HG03066 (cell line): Measurements from ENCODE around the gene PEX16.
"Not testable (repeated sequence)": the region's sequence is repeated elsewhere in the genome, so short reads cannot be mapped to it uniquely, and the experiment has no call there.

Experiments used
- ATAC-seq: cut with Tn5 transposase; IDR thresholded peaks from one replicate; pipeline ENCODE4 v1.9.1; 2021; ENCODE audit warnings: low read depth; ENCODE audit not compliant: unreplicated experiment

The PEX16 gene

DNA sequence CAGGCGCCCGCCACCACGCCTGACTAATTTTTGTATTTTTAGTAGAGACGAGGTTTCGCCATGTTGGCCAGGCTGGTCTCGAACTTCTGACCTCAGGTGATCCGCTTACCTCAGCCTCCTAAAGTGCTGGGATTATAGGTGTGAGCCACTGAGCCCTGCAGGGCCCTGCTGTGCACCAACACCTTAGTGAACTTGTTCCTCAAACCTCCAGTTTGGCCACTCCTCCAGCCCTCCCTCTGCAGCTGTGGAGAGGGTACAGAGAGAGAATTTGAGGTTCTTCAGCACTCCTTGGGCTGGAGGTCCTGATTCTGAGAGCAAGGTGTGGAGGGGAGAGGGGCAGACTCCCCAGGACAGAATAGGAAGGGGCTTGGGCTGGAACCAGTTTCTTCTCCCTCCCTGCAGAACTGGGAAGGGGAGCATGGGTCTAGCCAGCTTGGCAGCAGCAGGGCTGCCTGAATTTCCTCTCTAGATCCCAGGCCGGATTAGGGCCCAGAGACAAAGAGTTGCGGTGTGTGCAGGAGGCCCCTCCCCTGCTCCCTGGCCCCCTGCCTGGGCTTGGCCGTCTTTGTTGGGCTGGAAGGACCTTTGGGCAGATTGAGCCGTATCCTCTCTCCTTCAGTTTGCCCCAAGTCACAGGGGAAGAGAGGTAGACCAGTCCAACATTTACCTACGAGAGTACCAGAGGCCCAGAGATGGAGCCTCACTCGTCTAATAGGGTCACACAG, 2.3 kb upstream of the PEX16 start:
- ATAC-seq, result no peak

DNA sequence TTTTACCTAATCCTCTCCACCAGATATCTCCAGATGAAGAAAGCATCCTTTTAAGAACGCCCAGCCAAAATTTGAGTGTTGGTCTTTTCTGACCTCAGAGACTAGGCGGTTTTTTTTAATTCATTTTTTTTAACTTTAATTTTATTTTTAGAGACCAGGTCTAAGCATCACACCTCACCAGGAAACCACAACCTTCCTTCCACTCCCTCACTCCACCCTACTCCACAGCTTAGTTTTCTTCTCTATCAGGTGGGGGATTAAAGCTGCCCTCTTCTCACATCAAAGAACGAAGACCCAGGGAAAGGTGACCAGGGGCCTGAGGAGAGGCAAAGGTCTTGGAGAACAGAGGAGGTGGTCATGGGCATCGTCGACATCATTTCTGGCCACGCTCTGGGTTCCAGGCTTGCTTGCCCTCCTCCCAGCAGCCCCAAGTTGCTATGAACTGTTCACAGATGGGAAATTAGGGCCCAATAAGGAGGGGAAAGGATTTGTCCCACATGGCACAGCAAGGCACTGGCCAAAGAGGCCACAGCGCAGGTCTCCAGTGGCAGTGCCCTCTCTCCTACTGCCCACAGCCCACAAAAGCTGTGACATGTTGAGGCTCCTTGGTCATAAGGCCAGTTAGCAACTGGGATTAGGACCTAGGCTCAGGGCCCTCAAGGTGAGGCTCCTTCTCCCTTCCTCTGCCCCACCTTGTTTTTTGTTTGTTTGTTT, 1.4 kb upstream of the PEX16 start:
- ATAC-seq, result no peak

DNA sequence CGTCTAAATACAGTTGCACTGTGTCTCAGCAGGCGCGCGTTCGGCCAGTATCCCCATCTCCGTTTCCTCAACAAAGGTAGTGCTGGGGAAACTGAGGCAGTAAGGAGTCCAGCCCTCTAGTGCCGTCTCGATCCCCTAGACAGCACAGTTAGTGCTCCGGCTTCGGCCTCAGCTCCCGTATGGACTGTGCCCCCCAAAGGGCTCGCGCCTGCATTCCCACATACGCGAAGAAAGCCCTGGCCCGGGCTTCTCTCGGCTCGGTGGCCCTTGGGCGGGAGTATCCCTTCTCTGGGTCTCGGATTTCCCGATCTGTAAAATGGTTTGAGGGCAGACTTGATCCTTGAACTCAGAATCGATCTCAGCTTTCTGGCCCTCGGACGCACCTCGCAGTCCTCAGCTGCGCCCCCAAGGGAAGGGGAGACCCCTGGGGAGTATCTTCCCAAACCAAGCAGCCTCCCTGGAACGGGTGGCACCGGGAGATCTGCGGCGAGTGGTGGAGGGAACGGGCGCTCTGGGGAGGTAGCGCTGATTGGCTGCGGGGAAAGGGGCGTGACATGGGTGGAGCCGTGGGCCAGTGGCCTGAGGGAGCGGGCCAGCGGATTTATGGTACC, 759 bp upstream of the PEX16 start:
- ATAC-seq, result peak; percentile 45

DNA sequence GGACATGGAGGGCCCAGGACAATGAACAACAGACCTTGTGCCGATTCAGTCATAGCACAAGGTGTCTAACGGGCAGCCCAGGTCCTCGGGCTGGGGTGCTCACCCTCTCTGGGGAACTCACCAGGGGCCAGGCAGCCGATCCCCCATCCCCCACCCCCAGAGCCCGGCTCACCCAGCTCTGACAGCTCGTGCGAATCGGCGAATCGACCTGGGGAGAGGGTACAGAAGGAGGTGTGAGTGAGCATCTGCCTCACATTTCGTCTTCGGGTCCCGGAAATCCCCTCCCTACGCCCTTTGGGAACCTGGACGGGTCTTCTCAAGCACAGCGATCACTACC, 423 bp downstream of the PEX16 start:
- ATAC-seq, result no peak

DNA sequence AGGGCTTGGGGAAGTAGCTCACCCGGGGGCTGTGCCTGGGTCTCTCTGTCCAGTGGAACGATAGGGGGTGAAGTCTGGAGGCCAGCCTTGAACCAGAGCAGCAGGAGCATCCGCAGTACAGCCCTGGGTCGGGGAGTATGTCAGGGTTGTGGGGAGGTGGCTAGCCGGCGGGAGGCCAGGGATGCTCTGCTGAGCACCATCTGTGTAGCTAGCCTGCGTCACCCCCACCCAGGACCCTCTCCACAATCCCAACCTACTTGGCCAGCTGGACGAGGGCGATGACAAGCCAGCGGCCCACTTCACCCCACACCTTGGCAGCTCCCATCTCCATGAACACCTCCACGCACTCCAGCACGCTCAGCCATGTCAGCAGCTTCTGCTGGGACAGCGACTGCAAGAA, 2.2 kb downstream of the PEX16 start:
- ATAC-seq, result no peak

DNA sequence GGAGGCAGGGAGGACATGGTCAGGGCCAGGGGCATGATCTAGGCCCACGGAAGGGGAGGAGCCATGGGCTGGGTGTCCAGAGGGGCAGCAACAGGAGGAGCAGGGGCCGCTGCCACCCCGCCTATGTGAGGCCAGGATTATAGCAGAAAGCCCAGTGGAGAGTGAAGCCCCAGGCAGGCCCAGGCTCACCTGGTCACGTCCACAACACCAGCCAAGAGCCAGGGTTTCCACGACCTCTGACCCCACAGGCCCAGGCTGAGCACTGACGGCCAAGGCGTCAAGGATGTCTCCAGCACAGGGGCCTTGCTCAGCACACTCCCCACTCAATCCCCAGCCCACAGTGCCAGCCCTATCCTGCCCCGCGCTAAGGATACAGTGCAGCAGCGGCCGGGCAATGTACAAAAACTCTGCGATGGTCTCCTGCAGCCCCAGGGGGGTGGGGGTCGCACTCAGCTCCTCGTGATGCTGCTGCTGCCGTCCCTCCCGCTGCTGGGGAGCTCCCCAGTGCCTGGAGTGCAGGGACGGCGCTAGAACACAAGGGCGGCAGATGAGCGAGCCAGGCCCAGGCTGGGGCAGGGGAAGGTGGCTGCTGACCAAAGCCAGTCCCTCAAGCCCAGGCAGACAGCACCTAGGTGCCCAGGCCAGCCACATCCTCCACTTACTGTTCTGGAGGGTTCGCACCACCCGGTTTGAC, 3.6 kb downstream of the PEX16 start:
- no peak for ATAC-seq

DNA sequence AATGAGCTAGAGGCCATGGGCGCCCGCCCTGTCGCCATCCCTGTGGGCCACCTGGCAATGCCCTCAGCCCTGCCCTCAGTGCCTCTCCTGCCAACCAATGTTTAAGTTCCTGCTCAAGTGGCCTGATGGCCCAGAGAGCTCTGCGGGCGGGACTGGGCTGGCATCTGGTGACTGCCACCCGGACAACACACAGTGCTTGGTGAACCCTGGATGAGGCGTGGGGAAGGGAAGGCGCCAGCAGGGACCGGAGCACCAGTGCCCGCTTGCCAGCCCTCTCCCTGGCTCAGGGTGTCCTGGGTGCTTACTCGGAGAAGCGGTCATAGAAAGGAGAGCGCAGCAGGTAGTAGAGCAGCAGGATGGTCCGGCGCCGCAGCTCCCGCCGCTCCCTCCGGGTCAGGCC, 4.2 kb downstream of the PEX16 start:
- ATAC-seq, result no peak

DNA sequence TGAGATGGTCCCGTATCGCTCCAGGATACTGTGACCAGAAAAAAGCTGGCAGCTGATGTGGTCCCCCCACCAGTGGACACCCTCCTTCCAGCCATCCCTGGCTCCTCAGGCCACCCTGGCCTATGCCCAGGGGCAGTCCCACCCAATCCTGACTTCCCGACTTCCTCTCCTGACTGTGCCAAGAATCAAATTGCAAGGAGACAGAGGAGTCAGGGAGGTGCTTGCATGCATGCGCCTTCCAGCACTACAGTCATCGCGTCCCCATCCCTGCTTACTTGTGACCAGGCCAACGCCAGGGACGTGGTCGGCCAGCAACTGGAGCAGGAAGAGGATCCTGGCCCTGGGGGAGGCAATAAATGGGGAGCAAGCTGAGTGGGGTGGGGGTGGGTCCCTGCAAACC, 7.1 kb downstream of the PEX16 start:
- no peak for ATAC-seq

DNA sequence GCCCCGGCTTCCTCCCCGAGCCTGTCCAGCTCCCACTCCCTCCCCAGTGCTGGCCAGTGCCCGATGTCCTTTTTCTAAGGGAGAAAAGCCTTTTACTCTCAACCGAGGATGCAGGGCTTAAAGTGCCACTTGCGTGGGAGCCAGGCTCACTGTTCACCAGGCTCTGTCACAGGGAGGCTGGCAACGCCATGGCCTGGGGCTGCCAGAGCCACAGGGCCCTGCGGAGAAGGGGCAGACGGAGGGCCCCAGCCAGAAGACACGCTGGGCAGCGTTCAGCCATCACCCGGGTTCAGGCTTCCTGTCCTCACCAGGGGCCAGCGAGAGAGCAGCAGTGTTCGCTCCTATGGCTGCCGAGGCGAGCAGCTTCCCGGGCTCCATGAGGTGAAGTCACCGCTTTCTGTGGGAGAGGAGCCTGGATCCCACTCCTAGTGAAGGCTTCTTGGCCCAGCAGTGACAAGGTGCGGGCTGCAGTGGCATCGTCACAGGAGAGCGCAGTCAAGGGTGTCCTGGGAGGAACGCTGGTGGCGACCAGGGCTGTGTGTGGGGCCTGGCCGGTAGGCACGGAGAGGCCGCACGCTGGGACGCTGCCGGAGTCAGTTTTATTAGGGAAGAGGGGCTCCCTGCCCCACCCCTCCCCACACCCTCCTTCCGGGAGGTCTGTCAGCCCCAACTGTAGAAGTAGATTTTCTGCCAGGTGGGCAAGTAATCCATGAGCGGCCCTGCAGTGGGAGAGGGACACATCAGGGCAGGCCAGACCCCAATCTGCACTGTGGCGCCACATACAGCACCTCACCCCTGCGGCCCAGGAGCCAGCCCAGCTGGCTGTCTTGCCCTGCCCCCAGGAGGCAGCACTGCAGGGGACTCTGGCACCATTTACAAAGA, 7.8 kb downstream of the PEX16 start:
- no peak for ATAC-seq

DNA sequence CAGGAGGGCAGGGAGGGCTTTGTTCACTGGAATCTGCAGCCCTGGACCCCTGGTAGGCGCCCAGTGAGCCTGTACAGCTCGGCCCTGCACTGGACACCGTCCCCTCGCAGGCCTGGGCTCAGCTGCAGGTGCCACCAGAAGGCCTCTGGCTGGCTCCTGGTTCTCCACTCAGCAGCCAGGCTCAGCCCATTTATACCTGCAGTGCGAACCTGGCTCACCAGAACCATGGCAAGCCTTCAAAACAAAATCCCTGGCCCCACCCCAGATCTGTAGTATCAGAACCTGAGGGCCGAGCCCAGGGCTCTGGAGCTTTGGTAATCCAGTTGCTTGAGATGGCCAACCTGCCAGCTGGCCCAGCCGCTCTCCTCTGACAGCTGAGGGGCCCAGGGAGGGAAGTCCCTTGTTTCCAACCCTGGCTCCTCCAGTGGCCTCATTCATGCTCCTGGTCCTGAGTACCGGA, 9.7 kb downstream of the PEX16 start:
- ATAC-seq, result no peak

DNA sequence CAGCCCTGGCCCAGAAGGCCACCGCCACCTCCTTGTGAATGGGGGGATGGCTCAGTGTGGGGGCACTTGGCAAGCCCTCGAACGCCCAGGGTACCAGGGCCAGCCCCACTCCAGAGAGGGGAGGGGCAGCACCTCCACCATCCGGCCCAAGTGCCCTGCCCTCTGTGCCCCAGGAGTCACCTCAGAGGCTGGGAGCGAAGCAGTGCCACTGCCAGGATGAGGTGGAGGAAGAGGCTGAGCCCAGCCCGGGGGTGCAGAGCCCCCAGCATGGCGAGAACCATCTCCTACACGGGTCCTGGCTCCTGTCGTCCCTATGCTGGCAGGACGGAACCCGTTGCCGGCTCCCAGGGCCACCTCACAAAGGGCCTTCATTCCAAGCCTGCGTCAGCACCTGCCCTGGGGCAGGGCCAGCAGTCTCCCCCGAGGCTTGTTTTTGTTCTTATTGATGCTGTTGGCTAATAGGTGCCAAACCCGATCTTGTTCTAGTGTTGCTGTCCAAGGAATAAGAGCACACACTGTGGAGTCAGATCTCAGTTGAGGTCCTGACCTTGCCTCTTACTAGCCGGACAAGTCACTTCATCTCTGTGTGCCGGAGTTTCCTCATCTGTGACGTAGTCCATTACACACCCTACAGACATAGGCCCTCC, 10.6 kb downstream of the PEX16 start, which contains the start of gene FREY1:
Gene FREY1 (minus strand): TSS at position 307 of the 647 bp plus-strand sequence. CDS start 26 bp downstream, at position 281.
- no peak for ATAC-seq

DNA sequence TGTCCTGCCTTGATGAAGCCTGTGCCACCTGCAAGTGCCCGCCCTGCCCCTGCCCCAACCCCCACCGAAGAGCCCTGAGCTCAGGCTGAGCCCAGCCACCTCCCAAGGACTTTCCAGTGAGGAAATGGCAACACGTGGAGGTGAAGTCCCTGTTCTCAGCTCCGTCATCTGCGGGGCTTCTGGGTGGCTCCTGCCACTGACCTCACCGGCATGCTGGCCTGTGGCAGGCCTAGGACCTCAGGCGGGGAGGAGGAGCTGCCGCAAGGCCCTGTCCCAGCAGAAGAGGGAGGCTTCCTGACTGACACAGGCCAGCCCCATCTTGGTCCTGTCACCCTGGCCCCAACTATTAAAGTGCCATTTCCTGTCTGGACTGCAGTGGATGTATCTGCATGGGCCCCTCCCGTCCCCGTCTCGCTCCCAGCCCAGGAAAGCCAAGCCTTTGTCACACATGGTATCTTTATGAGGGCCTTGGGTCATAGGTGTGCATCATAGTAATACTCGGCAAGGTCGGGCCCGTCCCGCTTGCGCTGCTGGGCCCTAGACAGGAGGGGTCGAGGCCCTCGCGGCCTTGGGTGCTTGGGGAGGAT, 11.5 kb downstream of the PEX16 start:
- ATAC-seq, result no peak

DNA sequence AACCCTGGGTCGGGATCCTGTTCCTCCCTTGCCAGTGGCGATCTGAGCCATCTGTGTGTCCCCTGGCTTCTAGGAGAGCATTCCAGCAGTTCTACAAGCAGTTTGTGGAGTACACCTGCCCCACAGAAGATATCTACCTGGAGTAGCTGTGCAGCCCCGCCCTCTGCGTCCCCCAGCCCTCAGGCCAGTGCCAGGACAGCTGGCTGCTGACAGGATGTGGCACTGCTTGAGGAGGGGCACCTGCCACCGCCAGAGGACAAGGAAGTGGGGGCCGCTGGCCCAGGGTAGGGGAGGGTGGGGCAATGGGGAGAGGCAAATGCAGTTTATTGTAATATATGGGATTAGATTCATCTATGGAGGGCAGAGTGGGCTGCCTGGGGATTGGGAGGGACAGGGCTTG, 12.1 kb downstream of the PEX16 start:
- ATAC-seq, result not testable (repeated sequence)

DNA sequence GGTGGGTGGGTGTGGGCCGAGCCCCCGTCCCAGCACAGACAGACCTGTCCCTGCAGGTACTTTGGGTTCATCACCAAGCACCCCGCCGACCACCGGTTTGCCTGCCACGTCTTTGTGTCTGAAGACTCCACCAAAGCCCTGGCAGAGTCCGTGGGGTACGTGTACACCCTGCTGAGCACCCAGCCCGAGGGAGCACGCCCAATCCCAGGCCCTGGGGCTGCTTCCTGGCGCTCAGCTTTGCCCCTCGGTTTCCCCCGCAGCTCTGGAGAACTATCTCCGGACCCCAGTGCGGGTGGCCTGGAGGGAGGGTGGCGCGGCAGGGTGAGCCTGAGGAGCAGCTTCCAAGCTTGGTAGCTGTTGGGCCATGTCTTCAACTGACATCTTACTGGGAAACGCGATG, 12.6 kb downstream of the PEX16 start:
- no peak for ATAC-seq

DNA sequence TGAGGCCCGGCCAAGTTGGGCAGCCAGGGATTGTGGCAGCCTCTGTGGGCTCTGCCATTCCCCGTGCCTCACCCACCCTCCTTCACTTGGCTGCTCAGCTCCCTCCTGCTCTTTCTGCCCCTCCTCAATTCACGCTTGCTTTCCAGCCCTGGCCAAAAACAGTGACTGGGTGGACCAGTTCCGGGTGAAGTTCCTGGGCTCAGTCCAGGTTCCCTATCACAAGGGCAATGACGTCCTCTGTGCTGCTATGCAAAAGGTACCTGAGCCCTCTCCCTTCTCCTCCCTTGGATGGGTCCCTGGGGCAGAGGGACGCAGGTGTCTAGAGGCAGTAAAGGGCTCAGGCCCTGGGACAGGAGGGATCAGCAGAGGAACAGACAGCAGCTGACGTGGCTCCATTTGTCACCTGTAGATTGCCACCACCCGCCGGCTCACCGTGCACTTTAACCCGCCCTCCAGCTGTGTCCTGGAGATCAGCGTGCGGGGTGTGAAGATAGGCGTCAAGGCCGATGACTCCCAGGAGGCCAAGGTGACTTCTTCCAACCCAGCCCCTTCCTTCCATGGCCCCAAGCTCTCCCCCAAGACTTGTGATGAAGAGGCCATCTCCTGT, 13.3 kb downstream of the PEX16 start:
- ATAC-seq, result no peak

DNA sequence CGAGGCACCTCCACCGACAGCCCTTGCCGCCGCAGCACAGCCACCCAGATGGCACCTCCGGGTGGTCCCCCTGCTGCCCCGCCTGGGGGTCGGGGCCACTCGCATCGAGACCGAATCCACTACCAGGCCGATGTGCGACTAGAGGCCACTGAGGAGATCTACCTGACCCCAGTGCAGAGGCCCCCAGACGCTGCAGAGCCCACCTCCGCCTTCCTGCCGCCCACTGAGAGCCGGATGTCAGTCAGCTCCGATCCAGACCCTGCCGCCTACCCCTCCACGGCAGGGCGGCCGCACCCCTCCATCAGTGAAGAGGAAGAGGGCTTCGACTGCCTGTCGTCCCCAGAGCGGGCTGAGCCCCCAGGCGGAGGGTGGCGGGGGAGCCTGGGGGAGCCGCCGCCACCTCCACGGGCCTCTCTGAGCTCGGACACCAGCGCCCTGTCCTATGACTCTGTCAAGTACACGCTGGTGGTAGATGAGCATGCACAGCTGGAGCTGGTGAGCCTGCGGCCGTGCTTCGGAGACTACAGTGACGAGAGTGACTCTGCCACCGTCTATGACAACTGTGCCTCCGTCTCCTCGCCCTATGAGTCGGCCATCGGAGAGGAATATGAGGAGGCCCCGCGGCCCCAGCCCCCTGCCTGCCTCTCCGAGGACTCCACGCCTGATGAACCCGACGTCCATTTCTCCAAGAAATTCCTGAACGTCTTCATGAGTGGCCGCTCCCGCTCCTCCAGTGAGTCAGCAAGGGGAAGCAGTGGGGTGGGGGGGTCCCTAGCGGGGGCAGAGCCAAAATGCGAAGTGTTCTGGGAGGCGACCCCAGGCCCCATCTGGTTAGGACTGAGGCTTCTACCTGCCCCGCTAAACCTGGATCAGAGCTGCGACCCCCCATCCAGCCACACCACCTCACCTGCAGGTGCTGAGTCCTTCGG, 15.0 kb downstream of the PEX16 start:
- ATAC-seq, result no peak

DNA sequence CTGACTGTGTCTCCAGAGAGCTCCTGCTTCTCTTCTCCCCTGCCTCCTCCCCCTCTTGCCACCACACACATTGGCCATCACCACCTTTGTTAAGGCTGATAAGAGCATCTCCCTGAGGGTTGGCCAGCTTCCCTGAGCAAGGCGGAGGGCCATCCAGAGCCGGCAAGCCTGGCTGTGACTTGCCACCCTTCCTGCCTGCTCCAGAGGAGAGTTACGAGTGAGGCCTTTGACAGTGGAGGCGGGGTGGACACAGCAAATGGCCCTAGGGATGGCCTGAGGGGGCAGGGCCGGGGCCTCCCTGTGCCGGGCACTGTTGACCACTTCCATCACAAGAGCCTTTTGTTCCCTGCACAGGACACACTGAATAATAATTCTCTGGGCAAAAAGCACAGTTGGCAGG, 16.1 kb downstream of the PEX16 start:
- ATAC-seq, result no peak
